ENCODE data around the gene BRINP3. TPM values are rescaled to one million over a fixed set of nuclear protein-coding genes. Genes with fewer than 3 reads are reported as not detected.

Gene BRINP3
- total and polyA plus RNA-seq, 2 experiments from 2014 or later = not detected

- no peak for TF ChIP-seq ZNF462 (CRISPR knock-in tag; IDR thresholded peaks at IDR 0.05)
- no peak for TF ChIP-seq CREB1 (CRISPR knock-in tag; IDR thresholded peaks at IDR 0.05; ENCODE audit: low read depth)
These were observed 358.0 kb downstream of the BRINP3 start (continued) for GRCh38 chr1:190119683-190120082.

GRCh38 chr1:190116921-190117320 lies 360.7 kb downstream of the BRINP3 start:
- H3K4me2 ChIP-seq = peak overlapping the region; percentile 10
- ATAC-seq (no peak), DNase-seq (ENCODE audit: low spot score) (no peak)
- no peak overlapping the region for H3K27ac ChIP-seq (ENCODE audit: low read depth)
- H4K20me1 ChIP-seq (replicated peaks; ENCODE audit: insufficient read depth) = no peaks in the 10 kb centered on the region
- no peaks in the 10 kb centered on the region for H3F3A ChIP-seq (replicated peaks; ENCODE audit: low read depth)
- Mint-ChIP-seq H3K4me3 (no peak overlapping the region), H3K27ac (no peak overlapping the region), H3K36me3 (ENCODE audit: low read depth) (no peaks in the 10 kb centered on the region), H3K4me1 (peaks cover 20% of the 10 kb centered on the region), H3K9me3 (no peaks in the 10 kb centered on the region), H3K27me3 (ENCODE audit: insufficient read depth, low read depth, poor library complexity) (peaks cover 2% of the 10 kb centered on the region)
- no peaks in the 10 kb centered on the region for H3K27me3 ChIP-seq (ENCODE audit: insufficient read depth)
- peaks cover 44% of the 10 kb centered on the region for H3K4me1 ChIP-seq (ENCODE audit: insufficient read depth)
- H3K9me2 ChIP-seq (ENCODE audit: insufficient read depth) = no peaks in the 10 kb centered on the region
- no peak overlapping the region for H3K4me3 ChIP-seq
- H2AFZ ChIP-seq = no peak overlapping the region
- H3K79me2 ChIP-seq (replicated peaks; ENCODE audit: insufficient read depth) = no peaks in the 10 kb centered on the region
- no peaks in the 10 kb centered on the region for H3K36me3 ChIP-seq (ENCODE audit: insufficient read depth)
- TF ChIP-seq POLR2AphosphoS5 (IDR thresholded peaks at IDR 0.05; ENCODE audit: low read depth) = no peak
- no peak for TF ChIP-seq ETS1 (IDR thresholded peaks at IDR 0.05)
- TF ChIP-seq CTCF (conservative IDR thresholded peaks at IDR 0.05; ENCODE audit: low read depth in 2 of 2) = no peak
- no peak for TF ChIP-seq STAT1 (IDR thresholded peaks at IDR 0.05; ENCODE audit: unreplicated experiment)
- TF ChIP-seq REST (IDR thresholded peaks at IDR 0.05; ENCODE audit: unreplicated experiment) = no peak
- no peak for TF ChIP-seq ZNF331 (CRISPR knock-in tag; IDR thresholded peaks at IDR 0.05; ENCODE audit: low read depth)
- TF ChIP-seq JUNB (IDR thresholded peaks at IDR 0.05; ENCODE audit: unreplicated experiment) = no peak
- TF ChIP-seq CREB1 (CRISPR knock-in tag; IDR thresholded peaks at IDR 0.05; ENCODE audit: low read depth) = no peak
- no peak for TF ChIP-seq EZH2phosphoT487 (IDR thresholded peaks at IDR 0.05; ENCODE audit: unreplicated experiment)
- TF ChIP-seq EZH2 (IDR thresholded peaks at IDR 0.05; ENCODE audit: low read depth, unreplicated experiment) = no peak
- no peak for TF ChIP-seq NANOG (IDR thresholded peaks at IDR 0.05; ENCODE audit: borderline replicate concordance)
